Fibroblast of villous mesenchyme (primary cell): Measurements from ENCODE around the gene FTO. TPM values are rescaled to one million over a fixed set of nuclear protein-coding genes. Genes with fewer than 3 reads are reported as not detected.
A peak's percentile ranks its signal among the peaks of the same experiment; 100 is the strongest.

ENCODE experiments used
- DNase-seq: peaks from one replicate; pipeline ENCODE4 v3.0.0-alpha.2; 2010; ENCODE audit warnings: low read depth
- H3K4me3 ChIP-seq: 2 replicates; pipeline ENCODE4 v1.5.1; 2011; ENCODE audit warnings: low read depth, mild to moderate bottlenecking, low read length
- CTCF ChIP-seq: IDR thresholded peaks from 2 replicates; pipeline ENCODE4 v1.5.1; 2012; ENCODE audit warnings: low read depth, mild to moderate bottlenecking, low read length; ENCODE audit not compliant: insufficient read depth
- total RNA-seq: library from RNA; depleted of rRNA; stranded (reverse); fragments of >200 nt; gene quantifications from 2 replicates; pipeline ENCODE4 v1.2.3, GENCODE V29; 2012

FTO gene
- total RNA-seq, 1 donor: 157 TPM

- no peak for TF ChIP-seq CTCF
Observed at GRCh38 chr16:54027558-54027957, 323.6 kb downstream of the FTO start.

GRCh38 chr16:54027995-54028394, 324.0 kb downstream of the FTO start:
- no peak for TF ChIP-seq CTCF
- H3K4me3 ChIP-seq: no peak overlapping the region
- DNase-seq: no peak

More at GRCh38 chr16:54027558-54027957, 323.6 kb downstream of the FTO start:
- DNase-seq: peak; percentile 19
- H3K4me3 ChIP-seq: no peak overlapping the region

GRCh38 chr16:54030451-54030850, 326.5 kb downstream of the FTO start:
- no peak overlapping the region for H3K4me3 ChIP-seq
- DNase-seq: no peak
- no peak for TF ChIP-seq CTCF

- no peak for DNase-seq
- H3K4me3 ChIP-seq: no peak overlapping the region
- TF ChIP-seq CTCF: no peak
Observed at GRCh38 chr16:54031107-54031760, 327.3 kb downstream of the FTO start.

GRCh38 chr16:54033747-54034146, 329.8 kb downstream of the FTO start:
- no peak overlapping the region for H3K4me3 ChIP-seq
- TF ChIP-seq CTCF: no peak
- no peak for DNase-seq

GRCh38 chr16:54034684-54035083, 330.7 kb downstream of the FTO start:
- H3K4me3 ChIP-seq: no peak overlapping the region
- no peak for TF ChIP-seq CTCF
- no peak for DNase-seq

- no peak overlapping the region for H3K4me3 ChIP-seq
- no peak for TF ChIP-seq CTCF
- no peak for DNase-seq
Observed at GRCh38 chr16:54040480-54040879, 336.5 kb downstream of the FTO start.
